Astrocyte of the cerebellum (primary cell): ENCODE measurements around the gene DDX3Y.

Source experiments
- DNase-seq: peaks from one replicate; pipeline ENCODE4 v3.0.0-alpha.2; 2011; ENCODE audit warnings: low read depth
- H3K4me3 ChIP-seq: 2 replicates; pipeline ENCODE4 v1.5.1; 2011; ENCODE audit warnings: mild to moderate bottlenecking, low read depth, low read length, moderate library complexity
- CTCF ChIP-seq: IDR thresholded peaks from 2 replicates; pipeline ENCODE4 v1.5.1; 2012; ENCODE audit warnings: low read length, low read depth, moderate library complexity, mild to moderate bottlenecking; ENCODE audit errors: missing control alignments
- in situ Hi-C: cut with HindIII; loops from 2 replicates; pipeline ENCODE4 v1.10.0; 2017; ENCODE audit warnings: low sequenced_read_pairs

DDX3Y gene

GRCh38 chrY:12905895-12906294 is 1.2 kb downstream of the DDX3Y start:
- in situ Hi-C loops: no loop called here
- H3K4me3 ChIP-seq: no peak overlapping the region
- no peak for DNase-seq
- no peak for TF ChIP-seq CTCF

DNA sequence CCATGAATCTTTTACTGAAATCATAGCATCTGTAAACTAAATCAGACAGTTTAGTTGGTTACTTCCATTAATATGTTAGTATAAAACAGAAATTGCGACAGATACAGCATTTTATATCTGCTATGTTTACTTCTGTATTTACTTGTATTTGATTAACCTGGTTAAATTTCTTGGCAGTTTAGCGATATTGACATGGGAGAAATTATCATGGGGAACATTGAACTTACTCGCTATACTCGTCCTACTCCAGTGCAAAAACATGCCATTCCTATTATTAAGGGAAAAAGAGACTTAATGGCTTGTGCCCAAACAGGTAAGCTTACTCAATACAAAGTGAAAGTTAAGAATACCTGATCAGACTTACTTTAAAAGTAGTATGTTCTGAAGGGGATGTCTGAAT is 8.9 kb downstream of the DDX3Y start:
- in situ Hi-C loops: no loop called here
- H3K4me3 ChIP-seq: no peak overlapping the region
- no peak for TF ChIP-seq CTCF
- no peak for DNase-seq

DNA sequence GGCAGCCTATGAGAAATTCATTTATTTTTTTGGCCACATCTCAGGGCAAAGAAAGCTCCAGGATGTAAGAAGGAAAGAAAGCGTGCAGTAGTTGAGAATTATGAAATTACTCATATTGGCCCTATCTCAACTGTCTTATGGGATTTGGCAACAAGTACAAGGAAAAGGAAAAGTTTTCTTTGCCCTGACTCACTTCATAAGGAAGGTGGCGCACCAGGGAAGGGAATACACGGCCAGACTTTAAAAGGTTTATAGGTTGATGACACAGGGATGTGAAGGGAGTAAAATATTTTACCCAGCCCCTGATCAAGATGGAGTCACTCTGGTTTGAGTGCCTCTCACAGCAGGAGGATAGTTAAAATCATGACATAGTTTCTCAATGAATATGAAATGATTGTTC is 23.4 kb downstream of the DDX3Y start:
- no peak for TF ChIP-seq CTCF
- no peak for DNase-seq
- in situ Hi-C loops: no loop called here
- H3K4me3 ChIP-seq: no peak overlapping the region

DNA sequence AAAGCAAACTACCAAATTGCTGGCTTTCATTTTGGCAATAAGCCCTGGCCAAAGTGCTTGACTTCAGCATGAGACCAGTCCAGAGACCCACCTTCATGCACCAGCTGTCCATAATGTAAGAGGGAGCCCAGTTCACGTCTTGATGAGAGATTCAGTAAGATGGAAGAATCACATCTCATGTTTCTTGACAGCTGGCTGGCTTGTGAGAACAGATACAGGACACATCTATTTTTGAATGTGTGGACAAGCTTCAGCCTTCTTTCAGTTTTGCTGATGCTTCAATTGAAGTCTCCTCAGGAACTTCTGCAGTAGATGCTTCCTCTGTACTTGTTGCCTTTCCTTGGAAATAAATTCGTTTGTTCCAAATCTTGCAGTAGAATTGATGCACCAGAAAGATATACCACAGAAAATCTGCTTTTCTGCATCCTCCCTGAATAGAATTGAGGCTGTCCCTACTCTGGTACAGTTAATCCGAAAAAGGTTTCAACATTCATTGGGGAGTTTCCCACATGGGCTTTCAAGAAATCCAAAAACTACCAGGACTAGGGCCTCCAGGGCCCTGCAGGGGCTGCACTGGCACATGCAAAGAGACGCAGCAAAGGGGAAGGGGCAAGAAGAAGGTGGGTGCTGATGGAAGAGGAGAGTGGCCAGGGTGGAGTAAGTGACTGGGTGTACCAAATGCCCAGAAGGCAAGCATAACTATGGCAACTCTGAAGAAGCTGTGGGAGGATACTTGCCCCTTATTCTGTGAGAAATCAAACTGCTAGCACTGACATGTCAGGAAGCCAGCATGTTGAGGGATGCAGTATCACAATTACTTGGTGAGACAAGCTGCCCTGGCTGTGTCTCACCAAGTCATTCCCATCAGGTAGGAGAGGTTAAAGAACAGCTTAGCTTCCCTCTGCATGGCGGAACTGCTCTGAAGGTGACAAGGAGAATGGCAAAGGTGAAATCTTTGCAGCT is 37.3 kb downstream of the DDX3Y start:
- no peak for TF ChIP-seq CTCF
- in situ Hi-C loops: no loop called here
- H3K4me3 ChIP-seq: no peak overlapping the region
- no peak for DNase-seq
